Ureter (tissue), 1 donor: ENCODE results near the gene IFT172. TPM values are rescaled to one million over a fixed set of nuclear protein-coding genes. Genes with fewer than 3 reads are reported as not detected.

ENCODE experiments used
- DNase-seq: peaks from one replicate; pipeline ENCODE4 v3.0.0-alpha.2; 2020; ENCODE audit warnings: low spot score
- total RNA-seq: library from RNA; stranded (reverse); gene quantifications from one replicate; pipeline ENCODE4 v1.2.4, GENCODE V29; 2023
- donor health status: DM: yes; HTN: yes; CAD: no.

IFT172 gene
- total RNA-seq, 1 donor from 2014 or later, result 40.4 TPM

DNA sequence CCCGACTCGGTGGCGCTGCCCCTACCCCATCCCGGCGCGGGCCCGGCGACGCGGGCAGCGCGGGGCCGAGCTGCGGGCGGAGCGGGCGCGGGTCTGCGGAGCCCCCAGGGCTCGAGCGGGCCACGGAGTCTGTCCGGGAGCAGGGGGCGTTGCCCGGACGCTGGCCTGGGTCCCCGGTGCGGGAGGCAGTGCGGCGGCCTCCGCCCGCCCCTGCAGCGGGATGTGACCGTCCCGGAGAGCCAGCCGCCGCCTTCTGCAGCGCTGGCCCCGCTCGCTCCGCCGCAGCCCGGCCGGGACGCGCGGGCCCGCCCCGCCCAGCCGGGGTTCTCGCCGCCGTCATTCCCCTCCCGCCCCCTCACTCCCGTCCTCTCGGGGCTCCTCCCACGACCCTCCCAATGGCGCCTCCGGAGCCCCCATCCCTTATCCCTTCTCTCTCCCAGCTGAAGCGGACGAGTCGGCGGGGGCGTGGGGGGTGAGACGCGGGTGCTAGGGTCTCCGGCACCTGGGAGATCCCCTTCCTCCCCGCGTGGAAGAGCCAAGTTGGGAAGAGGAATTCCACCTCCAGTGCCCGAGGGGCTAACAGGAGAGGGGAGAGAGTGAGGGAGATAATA is 5.5 kb upstream of the IFT172 start, which contains the start of gene FNDC4:
Gene FNDC4 (minus strand): TSS at position 257 of the 611 bp plus-strand sequence. CDS start 521 bp downstream, outside the sequence.
- no peak for DNase-seq

DNA sequence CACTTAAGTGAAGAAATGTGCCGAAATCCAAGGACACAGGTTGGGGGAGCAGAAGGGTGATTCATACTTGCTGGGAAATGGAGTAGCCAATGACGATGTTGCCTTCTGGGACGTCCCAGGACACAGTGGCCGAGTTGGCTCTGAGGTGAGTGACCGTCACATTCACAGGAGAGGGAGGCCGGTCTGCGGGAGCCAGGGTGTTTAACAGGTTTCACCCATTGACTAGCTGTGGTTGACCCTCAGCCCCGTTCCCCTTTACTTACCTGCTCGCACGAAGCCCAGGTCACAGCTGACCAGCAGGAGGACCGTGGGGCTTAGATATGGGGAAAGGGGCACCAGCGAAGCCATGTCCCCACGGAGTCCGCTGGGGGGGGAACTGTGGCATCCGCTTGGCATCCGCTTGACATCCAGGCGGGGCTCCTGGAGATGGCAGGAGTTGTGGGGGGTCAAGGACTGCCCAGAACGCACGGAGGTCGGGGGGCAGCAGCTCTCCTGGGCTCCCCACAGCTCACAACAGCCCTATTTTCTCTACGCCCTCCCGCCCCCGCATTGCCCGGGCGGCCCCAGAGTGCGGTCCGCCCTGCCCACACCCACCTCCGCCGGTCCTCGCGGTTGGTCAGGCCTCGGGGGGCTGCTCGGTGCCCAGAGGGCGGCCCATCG is 4.9 kb upstream of the IFT172 start:
- DNase-seq, result no peak

DNA sequence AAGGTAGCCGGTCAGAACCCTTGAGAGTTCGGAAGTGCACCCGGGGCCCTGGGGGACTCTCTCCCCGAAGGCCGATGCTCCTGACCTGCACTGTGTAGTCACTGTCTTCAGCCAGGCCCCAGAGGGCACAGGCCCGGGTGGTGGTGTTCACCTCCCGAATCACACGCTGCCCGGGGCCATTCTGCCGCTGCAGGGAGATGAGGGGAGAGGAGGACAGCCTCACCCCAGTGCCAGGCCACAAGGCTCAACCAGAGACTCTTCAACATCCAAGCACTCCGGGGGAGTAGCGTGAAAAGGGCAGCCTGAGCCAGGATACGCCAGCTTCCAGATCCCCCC is 4.4 kb upstream of the IFT172 start:
- no peak for DNase-seq

DNA sequence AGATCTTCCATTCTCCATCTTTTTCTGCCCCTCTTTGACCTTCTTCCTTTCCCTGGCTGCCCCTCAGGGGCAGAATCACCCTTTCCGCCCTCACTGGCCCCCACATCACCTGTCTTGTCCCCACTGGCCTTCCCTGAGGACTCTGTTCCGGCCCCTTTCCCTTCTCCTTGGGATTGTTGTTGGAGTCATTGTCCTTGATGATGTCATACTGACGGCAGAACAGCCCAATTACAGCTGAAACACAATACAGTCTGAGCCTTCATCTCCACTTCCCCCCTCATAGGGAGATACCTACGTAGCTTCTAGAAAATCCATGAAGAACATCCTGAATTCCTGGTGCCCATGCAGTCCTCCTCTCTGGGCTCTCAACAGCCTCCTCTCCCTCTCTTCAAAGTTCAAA is 3.0 kb upstream of the IFT172 start:
- no peak for DNase-seq

DNA sequence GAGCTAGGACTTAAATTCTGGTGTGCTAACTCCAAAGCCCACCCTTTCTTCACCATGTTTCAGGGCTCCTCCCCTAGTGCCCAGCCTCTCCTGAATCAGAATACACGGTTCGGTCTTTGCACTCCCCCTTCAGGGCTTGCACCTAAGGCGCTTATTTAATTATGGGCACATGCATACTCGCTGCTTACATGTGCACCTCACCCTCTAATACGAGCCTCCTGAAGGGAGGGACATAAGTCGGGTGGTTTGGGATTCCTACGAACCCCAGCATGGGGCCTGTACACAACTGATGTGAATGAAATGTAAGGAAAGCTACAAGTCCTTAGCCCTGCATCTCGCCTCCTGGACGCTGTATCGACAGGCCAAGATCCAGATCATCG is 435 bp downstream of the IFT172 start:
- no peak for DNase-seq

DNA sequence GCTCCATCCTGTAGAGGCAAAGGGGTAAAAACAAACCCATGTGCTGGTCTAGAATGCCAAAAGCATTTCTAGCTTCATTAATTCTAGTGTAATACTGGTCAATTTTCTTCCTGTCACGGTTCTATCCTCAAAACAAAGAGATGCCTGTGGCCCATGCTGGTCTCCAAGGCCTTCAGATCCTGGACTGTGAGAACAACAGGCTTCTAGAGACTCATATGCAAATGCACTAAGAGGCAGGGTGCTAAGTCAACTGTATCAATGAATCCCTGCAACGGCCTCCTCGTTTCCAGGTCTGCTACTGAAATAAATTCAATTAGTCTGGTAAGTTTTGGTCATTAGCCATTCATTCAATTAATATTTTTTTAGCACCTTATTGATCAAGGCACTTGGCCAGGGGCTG is 4.0 kb downstream of the IFT172 start:
- DNase-seq, result no peak

DNA sequence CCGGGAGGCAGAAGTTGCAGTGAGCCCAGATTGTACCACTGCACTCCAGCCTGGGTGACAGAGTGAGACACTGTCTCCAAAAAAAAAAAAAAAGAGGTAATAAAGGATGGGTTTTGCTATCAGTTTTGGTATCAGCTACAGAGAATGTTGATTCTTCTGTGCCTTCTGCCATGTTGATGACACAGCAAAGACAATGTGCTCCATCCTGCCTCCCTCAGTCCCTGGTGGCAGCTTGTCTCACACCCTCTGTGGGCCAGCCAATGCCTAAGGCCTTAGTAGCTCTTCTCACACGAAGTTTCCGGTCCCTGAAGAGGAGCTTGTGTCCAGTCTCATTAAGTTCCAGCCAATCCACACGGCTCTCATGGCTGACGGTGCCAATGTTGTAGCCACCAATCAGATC is 17.6 kb downstream of the IFT172 start:
- DNase-seq, result no peak

DNA sequence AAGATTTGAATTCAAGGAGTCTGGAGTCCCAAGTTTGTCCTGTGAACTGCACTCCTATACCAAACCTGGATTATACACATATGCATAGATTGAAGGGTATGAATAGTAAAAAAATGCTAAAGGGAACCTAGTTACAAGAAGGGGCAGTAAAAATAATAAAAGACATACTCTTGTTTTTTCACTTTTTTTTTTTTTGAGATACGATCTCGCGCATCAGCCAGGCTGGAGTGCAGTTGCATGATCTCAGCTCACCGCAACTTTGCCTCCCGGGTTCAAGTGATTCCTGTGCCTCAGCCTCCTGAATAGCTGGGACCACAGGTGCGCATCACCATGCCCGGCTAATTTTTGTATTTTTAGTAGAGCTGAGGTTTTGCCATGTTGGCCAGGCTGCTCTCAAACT is 25.1 kb downstream of the IFT172 start:
- no peak for DNase-seq

DNA sequence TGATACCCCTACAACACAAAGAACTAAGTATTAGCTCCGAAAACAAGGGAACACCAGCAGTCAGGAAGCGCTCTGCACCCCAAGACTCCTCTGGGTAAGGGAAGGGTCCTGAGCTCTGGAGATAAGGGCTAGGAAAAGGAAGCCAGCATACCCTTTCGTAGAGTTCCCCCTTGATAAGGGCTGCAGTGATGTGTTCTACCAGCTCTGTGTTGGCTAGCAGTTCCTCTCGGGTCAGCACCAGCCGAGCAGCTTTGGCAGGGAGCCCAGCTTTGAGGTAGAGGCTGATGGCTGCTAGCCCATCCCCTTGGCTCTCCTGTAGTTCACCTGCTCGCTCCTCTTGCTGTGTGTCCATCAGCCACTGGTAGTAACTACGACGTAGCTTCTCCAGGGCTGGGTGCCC is 28.4 kb downstream of the IFT172 start:
- no peak for DNase-seq

DNA sequence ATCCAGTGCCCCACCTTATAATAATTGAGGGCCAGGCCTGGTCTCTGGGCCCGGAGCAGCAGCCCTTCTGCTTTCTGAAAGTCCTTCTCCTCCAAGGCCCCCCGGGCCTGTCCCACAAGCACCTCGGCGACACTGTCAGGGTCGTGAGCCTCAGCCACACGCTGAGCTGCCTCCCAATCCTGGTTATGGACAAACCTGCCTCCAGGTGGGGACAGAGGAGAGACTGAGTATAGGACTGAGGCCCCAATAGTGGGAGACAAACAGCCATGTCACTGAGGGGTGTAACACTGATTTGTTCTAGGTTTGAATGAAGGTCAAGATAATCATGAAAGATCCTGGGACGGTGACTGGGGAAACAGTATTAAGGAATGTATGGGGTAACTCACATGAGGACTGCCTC is 35.6 kb downstream of the IFT172 start:
- DNase-seq, result no peak

DNA sequence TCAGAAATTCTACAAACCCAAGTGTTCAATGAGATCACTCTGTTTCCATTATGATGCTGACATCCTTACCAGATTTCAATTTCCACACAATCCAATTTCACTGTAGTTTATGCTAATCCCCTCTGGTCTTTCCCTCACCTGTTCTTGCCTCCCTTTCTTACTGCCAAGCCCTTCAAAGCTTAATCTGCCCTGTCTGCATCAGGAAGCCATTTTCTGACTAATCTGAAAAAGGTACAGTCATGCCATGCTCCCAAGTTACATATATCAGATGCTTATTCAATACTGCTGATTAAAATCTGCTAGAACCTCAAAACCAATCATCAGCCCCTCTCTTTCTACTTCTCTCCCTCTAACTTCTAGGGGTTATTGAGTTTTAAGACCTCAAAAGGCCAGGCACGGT is 38.4 kb downstream of the IFT172 start:
- DNase-seq, result no peak

DNA sequence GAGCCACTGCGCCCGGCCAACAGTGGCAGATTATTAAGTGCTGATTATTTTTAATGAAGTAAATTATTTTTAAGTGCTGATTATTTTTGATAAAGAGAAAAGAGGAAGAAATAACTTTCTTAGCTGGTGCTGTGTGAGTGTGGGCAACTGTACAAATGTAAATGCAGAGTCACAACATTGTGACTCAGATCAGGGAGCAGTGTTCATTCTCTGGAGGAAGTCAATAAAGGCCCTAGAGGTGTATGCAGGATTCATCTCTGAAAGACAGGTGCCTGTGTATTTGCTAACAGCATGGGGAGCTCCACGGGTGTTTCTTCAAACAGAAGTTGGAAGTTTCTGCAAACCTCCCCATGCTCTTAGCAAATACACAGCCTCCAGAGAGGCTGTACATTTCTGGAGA is 41.2 kb downstream of the IFT172 start:
- DNase-seq, result no peak

DNA sequence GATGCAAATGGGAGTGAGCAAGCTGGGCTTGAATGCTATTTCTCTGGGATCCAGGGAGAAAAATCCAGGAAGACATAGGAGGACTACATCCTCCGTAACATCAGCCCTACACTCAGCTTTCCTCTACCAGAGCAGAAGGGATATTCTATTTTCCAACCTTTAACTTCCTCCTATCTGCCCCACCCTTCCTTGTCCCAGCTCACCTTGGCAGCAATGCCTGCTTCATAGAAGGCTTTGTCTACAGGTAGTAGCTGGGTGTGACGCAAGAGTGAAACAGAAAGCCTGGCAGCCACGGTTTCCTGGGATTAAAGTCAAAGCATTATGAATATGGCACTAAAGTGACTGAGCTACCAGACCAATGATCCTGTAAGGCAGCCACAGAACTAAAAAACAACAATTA is 43.5 kb downstream of the IFT172 start:
- peak; percentile 79 for DNase-seq

DNA sequence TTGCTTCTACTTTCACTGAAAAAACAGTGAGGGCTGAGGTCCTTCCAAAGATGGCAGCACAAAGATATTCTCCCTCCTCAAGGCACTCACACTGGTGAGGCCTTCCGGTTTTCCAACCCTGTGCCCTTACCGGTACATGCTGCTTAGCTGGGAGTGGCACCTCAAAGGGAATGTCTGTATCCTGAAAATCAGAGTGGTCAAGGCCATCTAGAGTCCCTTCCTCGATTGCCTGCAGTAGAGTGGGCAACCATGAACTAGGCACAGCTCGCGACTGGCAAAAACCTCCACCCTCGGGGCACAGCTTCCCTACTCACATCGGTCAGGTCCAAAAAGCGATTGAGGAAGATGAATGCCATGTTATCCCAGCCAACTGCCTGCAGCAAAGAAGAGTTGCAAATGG is 43.9 kb downstream of the IFT172 start:
- DNase-seq, result no peak

DNA sequence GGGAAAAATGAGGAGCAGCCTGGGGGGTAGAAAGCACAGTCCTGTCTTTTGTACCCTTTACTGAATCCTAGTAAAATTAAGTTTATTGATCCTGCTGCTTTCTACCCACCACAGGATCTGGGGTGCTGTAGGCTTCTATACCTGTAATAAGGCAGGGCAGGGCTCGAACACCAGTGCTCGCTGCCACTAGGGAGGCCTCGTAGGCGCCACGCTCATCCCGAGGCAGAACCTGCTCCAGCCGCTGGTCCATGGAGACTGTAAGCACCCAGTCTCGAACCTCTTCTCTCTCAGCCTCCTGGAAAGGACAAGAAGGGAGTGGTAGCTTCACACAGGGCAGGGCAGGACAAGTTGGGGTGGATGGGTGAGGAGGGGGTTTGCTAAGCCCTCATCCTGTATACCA is 44.4 kb downstream of the IFT172 start:
- no peak for DNase-seq

DNA sequence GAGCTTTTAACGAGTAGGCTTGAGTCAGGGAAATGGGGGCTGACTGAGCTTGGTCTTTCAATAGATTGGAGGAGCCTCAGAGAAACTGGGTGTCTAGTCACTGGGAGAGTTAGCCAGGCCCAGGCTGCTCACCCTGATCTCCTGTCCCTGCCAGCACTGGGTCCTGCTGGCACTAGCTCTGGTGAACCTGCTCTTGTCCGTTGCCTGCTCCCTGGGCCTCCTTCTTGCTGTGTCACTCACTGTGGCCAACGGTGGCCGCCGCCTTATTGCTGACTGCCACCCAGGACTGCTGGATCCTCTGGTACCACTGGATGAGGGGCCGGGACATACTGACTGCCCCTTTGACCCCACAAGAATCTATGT is 46.6 kb downstream of the IFT172 start:
- DNase-seq, result no peak

DNA sequence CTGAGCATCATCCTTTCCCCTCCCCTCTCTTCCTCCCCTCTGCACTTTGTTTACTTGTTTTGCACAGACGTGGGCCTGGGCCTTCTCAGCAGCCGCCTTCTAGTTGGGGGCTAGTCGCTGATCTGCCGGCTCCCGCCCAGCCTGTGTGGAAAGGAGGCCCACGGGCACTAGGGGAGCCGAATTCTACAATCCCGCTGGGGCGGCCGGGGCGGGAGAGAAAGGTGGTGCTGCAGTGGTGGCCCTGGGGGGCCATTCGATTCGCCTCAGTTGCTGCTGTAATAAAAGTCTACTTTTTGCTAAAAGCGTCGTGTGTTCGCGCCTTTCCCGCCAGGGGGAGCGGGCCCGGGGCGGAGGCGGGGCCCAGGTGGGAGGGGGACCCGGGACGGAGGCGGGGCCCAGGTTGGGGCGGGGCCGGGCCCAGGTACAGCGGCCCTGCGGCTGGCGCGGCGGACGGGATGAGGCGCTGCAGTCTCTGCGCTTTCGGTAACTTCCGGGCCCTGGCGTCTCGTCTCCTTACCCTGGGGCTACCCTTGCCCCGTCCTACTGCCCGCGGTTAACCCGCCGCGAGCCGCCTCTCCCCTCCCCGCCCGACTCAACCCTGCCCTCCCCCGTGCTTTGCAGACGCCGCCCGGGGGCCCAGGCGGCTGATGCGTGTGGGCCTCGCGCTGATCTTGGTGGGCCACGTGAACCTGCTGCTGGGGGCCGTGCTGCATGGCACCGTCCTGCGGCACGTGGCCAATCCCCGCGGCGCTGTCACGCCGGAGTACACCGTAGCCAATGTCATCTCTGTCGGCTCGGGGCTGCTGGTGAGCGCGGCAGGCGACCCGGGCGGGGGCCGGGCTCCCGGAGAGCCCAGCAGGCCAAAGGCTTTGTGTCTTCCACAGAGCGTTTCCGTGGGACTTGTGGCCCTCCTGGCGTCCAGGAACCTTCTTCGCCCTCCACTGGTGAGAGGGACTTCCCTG is 47.3 kb downstream of the IFT172 start, which contains the start of gene KRTCAP3:
Gene KRTCAP3 (plus strand): TSS at position 424 of the 962 bp plus-strand sequence. CDS start 32 bp downstream, at position 456.
- peak; percentile 54 for DNase-seq

DNA sequence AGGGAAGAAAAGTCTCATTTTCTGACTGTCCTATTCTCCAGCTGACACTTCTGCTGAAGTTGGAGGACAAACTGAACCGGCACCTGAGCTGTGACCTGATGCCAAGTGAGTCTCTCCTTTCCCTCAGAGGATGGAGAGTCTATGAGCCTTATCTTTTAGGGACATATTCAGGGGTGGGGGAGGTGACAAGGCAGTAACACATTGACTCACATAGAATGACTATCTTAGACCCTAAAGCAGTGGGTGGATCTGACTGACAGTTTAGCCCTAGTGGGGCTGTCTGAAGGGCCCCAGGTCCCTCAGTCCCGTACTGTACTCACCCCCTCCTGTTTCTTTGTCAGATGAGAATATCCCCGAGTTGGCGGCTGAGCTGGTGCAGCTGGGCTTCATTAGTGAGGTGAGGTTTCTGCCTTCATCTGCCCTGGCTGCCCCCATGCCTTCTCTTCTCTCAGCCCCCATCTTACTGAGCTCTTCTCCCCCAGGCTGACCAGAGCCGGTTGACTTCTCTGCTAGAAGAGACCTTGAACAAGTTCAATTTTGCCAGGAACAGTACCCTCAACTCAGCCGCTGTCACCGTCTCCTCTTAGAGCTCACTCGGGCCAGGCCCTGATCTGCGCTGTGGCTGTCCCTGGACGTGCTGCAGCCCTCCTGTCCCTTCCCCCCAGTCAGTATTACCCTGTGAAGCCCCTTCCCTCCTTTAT is 48.2 kb downstream of the IFT172 start:
- no peak for DNase-seq

DNA sequence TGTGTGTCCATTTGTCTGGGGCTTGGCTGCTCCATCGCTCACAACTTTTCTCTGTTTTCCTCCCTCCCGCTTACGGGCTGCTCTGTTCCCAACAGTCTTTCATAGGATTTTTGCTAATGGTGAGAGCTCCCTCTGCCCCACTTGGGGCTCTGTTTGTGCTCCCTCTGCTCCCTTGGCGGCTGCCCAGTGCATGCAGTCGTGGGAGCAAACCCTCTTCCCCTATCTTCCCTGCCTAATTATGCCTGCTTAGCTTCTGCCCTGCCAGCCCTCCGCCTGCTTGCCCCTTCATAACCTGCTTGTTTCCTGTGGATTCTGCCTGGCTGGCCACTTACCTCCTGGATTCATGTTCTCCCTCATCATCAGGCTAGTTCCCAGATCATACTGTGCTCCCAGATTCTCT is 53.9 kb downstream of the IFT172 start:
- DNase-seq, result no peak

DNA sequence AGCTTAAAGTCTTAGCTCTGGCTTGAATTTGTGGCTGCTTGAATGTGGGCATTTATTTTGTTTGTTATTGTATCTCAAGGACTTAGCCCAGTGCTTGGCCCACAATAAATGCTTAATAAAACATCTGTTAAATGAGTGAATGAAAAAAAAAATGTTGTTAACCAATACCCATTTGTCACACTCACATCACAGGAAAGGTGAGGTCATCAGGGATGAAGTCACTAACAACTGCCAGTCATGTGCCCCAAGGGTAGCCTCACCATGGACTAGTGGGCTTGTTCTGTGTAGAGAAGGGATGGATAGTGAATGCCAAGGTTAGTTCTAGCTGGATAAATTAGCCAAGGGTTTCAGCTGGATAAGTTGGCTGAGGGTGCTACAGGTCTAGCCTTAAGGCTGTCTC is 58.1 kb downstream of the IFT172 start:
- DNase-seq, result no peak

DNA sequence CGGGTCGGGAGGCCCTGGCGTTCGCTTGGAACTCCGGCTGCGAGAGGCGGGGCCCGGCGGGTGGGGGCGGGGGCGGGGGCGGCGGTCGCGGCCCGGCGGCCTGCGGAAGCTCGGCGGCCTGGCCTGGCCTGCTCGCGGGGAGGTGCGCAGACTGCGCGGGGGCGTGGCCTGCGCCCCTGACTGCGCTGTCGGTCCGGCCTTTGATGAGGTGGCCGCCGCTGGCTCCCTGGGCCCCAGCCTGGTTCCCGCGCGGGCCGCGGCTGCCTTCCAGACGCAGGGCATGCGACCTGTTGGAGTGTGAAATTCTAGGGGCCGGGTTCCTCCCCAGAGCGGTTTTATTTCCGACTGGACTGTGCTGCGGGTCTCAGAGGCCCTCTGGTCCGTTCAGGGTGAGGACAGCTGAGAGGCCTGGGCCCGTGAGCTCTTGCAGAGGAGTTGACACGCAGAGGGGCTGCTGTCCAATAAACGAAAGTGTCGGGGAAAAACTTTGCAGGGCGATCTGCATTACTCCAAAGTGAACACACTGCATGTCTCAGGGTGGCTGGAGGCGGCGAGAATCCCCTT is 60.5 kb downstream of the IFT172 start:
- DNase-seq, result peak; percentile 70
